Esophagus muscularis mucosa (tissue), 3 donors: ENCODE results near the gene WNK3.

Experiments
- CTCF ChIP-seq, 3 experiments: fragments of 200-600 bp in 2 of 3; fragments of 450-650 bp in 1 of 3; sonication (generic) in 2 of 3; IDR thresholded peaks; one replicate each; pipeline ENCODE4 v1.5.1; 2017 to 2019; ENCODE audit warnings: antibody characterized with exemption in 3 of 3, mild to moderate bottlenecking in 2 of 3, moderate library complexity in 1 of 3
- POLR2AphosphoS5 ChIP-seq, 2 donors: sonication (generic); formaldehyde crosslinking; IDR thresholded peaks; one replicate each; pipeline ENCODE4 v1.6.1; 2017; ENCODE audit warnings: antibody characterized with exemption in 2 of 2

- TF ChIP-seq CTCF (IDR thresholded peaks at IDR 0.05), result no peak
- TF ChIP-seq POLR2AphosphoS5 (IDR thresholded peaks at IDR 0.05), result no peak
These were observed 120.8 kb downstream of the WNK3 start for GRCh38 chrX:54237014-54237413.
